Limb (tissue), 2 donors: Measurements from ENCODE around the gene ATP13A3.

Experiments
- DNase-seq, 2 donors: peaks; one replicate each; pipeline ENCODE4 v3.0.0-alpha.2; 2016; ENCODE audit errors: extremely low spot score in 2 of 2

ATP13A3 gene

GRCh38 chr3:194446172-194446571 lies 40.6 kb downstream of the ATP13A3 start:
- no peak for DNase-seq

- DNase-seq: no peak
Measured at GRCh38 chr3:194443901-194444300, 42.9 kb downstream of the ATP13A3 start.

- DNase-seq: no peak
Measured at GRCh38 chr3:194440756-194441155, 46.0 kb downstream of the ATP13A3 start.

GRCh38 chr3:194439881-194440550 lies 46.8 kb downstream of the ATP13A3 start:
- DNase-seq: no peak

DNA sequence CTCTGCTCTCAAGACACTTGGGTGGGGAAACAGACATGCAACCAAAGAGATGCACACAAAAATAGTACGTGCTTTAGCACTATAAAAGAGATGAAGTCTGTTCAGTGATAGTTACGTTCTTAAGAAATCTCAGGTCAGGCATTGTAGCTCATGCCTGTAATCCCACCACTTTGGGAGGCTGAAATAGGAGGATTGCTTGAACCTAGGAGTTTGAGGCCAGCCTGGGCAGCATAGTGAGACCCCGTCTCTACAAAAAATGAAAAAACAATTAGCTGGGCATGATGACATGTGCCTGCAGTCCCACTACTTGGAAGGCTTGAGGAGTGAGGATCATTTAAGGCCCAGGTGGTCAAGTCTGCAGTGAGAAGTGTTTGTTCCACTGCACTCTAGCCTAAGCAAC lies 52.3 kb downstream of the ATP13A3 start:
- no peak for DNase-seq

GRCh38 chr3:194431554-194431953 lies 55.2 kb downstream of the ATP13A3 start:
- no peak for DNase-seq

DNA sequence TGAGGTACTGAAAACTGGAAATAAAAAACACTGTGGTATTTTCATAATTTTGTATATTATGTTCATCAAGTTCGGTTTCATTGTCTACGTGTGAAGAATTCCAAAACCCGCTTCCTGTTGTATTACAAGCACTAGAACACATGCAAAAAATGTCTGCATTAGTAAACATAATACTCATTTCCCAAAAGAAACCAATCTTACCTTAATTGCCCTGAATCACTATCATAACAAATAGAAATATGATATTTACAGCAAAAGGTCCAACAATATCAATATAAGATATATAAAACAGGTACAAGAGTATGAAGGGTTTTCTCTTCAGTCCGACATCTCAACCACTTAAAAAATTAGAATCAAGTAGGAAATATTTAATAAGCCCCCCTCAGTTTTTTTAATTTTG lies 61.4 kb downstream of the ATP13A3 start:
- DNase-seq: no peak

GRCh38 chr3:194424953-194425352 lies 61.8 kb downstream of the ATP13A3 start:
- no peak for DNase-seq

DNA sequence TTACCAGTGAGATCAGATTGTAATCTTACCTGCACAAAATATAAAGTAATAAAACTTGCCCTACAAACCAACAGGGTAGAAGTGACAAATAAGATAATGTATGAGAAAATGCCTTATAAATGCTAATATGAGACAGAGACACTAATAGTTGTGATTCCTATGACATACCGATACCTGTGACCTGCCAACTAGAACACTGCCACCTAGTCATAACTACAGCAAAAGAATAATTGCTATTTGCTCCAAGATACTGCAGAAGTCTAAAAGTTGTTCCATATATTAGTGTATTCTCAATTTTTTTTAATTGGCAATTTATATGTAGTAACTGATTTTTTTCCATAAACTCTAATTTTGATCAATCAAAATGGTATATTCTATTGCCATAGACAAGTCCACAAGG lies 62.4 kb downstream of the ATP13A3 start:
- DNase-seq: no peak

DNA sequence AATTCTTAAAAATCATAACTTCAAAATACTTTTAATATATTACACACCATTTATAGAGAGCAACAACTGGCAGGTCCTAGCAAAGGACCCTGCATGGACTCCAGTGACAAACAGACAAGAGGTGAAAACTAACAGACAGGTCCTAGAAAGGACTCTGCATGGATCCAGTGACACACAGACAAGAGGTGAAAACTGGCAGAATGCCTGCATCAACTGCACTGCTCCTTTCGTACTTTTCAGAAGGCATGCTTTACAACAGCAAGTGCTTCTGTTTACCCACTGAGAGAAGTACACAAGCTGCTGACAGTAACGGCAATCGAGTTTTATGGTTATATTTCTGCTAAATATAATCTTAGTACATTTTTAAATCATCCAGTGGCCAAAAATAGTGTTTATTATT lies 63.5 kb downstream of the ATP13A3 start:
- DNase-seq: no peak

DNA sequence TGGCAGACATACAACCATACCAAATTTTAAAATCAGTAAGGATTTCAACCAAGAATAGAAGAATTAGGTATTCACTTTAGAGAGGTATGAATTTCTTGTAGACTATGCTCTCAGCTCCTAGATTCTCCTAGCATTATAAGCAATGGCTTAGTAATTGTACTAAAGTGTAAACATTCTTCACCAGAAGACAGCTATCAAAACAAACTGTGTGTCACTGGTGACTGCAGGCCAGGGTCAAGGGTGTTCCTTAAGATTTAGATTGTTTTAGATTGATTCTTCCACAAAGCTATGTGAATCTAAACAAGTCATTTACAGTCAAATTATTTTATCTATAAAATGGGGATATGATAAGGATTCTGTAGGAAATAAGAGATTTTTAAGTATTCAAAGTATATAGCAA lies 64.6 kb downstream of the ATP13A3 start:
- no peak for DNase-seq

GRCh38 chr3:194418671-194419070 lies 68.1 kb downstream of the ATP13A3 start:
- no peak for DNase-seq

GRCh38 chr3:194407423-194407822 lies 79.4 kb downstream of the ATP13A3 start:
- no peak for DNase-seq

- no peak for DNase-seq
Measured at GRCh38 chr3:194405766-194406165, 81.0 kb downstream of the ATP13A3 start.

GRCh38 chr3:194404365-194405140 lies 82.2 kb downstream of the ATP13A3 start:
- DNase-seq: peak in 1 of 2 donors; percentile 68

DNA sequence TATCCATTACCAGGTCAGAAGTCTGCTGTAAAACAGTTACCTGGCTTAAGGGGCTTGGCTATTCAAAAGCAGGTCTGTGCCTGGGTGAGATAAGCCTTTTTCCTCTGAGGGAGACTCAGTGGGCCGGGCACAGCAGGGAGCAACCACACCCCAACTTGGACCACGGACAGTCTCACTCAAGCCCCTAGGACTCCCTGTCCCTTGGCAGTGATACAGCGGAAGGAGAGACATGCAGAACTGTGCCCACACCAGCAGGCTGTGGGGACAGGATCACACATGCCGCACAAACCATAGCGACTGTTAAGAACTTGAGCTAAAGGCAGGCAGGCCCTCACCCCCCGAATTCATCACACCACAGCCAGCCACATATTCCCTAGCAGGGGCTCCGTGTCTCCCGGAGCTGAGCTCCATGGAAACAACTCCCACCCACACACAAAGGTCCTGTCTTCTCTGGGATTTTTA lies 84.9 kb downstream of the ATP13A3 start:
- DNase-seq: no peak

DNA sequence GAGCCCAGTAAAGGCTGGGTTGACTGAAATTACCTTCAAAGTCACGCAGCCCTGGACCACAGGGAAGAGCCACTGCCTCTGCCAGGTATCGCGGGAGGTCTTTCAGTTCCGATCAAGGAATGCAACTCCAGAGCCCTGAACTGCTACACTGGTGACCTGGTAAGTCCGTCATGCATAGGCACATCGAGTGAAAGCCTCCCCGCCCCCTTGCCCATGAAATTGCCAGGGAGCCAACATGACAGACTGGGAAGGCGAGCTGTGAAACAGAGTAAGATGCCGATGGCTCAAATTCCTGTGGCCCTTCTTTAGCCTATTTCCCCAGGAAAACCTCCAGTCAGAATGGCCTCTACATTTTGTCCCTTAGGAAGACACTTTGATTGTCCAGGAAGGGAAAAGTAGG lies 85.5 kb downstream of the ATP13A3 start:
- no peak for DNase-seq

DNA sequence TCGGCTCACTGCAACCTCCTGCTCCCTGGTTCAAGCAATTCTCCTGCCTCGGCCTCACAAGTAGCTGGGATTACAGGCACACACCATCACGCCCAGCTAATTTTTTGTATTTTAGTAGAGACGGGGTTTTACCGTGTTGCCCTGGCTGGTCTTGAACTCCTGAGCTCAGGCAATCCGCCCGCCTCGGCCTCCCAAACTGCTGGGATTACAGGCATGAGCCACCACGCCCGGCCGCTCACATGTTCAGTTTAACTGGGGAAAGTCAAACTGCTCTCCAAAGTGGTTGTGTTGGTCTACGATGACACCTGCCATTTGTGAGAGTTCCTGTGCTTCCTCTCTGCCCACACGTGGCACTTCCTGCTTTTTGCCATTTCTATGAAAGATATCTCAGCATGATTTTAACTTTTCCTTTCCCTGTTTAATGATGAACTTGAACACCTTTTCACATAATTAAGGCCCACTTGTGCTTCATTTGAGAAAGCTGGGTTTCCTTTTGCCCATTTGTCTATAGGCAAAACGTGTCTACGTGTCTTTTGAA lies 86.9 kb downstream of the ATP13A3 start:
- no peak for DNase-seq

GRCh38 chr3:194399166-194399565 lies 87.6 kb downstream of the ATP13A3 start, which contains the start of gene GP5:
GP5 (minus strand) TSS chr3:194399266; CDS start chr3:194398282, 984 bp downstream.
- DNase-seq: no peak

DNA sequence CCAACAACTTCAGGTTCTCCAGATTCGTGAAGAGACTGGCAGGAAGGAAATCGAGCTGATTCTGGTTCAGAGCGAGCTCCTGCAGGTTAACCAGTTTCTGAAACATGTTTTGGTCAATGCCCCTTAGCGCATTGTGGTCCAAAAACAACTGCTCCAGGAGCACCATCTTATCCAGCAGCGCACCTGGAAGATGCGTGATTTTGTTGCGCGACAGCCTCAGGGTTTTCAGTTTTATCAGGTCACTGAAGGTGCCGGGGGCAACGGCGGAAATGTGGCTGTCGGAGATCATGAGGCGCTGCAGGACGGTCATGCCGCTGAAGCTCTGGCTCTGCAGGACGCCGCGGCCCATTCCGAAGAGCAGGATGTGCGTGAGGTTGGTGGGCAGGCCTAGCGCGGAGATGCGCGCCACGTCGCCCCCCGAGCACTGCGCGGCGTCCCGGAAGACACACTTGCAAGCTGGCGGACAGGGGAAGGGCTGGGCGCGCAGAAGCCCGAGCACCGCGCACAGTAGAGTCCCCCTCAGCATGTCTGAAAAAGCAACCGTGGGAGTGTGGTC lies 89.0 kb downstream of the ATP13A3 start:
- no peak for DNase-seq

- peak in 1 of 2 donors; percentile 52 for DNase-seq
Measured at GRCh38 chr3:194396859-194397756, 89.7 kb downstream of the ATP13A3 start.
